GM15510 (cell line): ENCODE measurements around the gene LDLRAD4.

ENCODE experiments used
- POLR2A ChIP-seq: IDR thresholded peaks from 3 replicates; pipeline ENCODE4 v1.6.1; 2011; ENCODE audit warnings: borderline replicate concordance; ENCODE audit not compliant: insufficient read length; ENCODE audit errors: extremely low read depth

Gene LDLRAD4

GRCh38 chr18:13371689-13372418 is 153.3 kb downstream of the LDLRAD4 start:
- no peak for TF ChIP-seq POLR2A

GRCh38 chr18:13372531-13372951 is 154.0 kb downstream of the LDLRAD4 start:
- no peak for TF ChIP-seq POLR2A

GRCh38 chr18:13374096-13374467 is 155.5 kb downstream of the LDLRAD4 start:
- TF ChIP-seq POLR2A = no peak

- TF ChIP-seq POLR2A = no peak
Measured at GRCh38 chr18:13374468-13375301, 156.1 kb downstream of the LDLRAD4 start.

- TF ChIP-seq POLR2A = no peak
Measured at GRCh38 chr18:13375302-13376255, 157.0 kb downstream of the LDLRAD4 start.

- no peak for TF ChIP-seq POLR2A
Measured at GRCh38 chr18:13376298-13376840, 157.8 kb downstream of the LDLRAD4 start.

GRCh38 chr18:13376841-13377351 is 158.3 kb downstream of the LDLRAD4 start:
- TF ChIP-seq POLR2A = no peak

GRCh38 chr18:13377496-13377895 is 158.9 kb downstream of the LDLRAD4 start:
- TF ChIP-seq POLR2A = no peak

GRCh38 chr18:13378150-13378549 is 159.6 kb downstream of the LDLRAD4 start:
- no peak for TF ChIP-seq POLR2A

- TF ChIP-seq POLR2A = no peak
Measured at GRCh38 chr18:13379062-13379865, 160.7 kb downstream of the LDLRAD4 start.

GRCh38 chr18:13379930-13380690 is 161.6 kb downstream of the LDLRAD4 start:
- TF ChIP-seq POLR2A = no peak

- no peak for TF ChIP-seq POLR2A
Measured at GRCh38 chr18:13380691-13381070, 162.1 kb downstream of the LDLRAD4 start.

GRCh38 chr18:13381331-13381730 is 162.8 kb downstream of the LDLRAD4 start:
- TF ChIP-seq POLR2A = no peak
